Thoracic aorta (tissue), 2 donors: ENCODE results near the gene ZBTB39. TPM values are rescaled to one million over a fixed set of nuclear protein-coding genes. Genes with fewer than 3 reads are reported as not detected.
"Not testable (repeated sequence)": the region's sequence is repeated elsewhere in the genome, so short reads cannot be mapped to it uniquely, and the experiment has no call there.

Experiments
- ATAC-seq: fragments of 150-250 bp; one replicate; pipeline ENCODE4 v1.8.0; 2017; ENCODE audit warnings: low read depth; ENCODE audit not compliant: insufficient number of reproducible peaks, low FRiP score
- DNase-seq: peaks from one replicate; pipeline ENCODE4 v3.0.0-alpha.2; 2020; ENCODE audit warnings: low spot score
- H3K27ac ChIP-seq, 2 donors: fragments of 200-600 bp; sonication (generic); 1 replicate in 1 of 2; 2 replicates in 1 of 2; pipeline ENCODE4 v1.5.1; 2016; ENCODE audit warnings: mild to moderate bottlenecking in 2 of 2, moderate library complexity in 2 of 2
- H3K27me3 ChIP-seq: fragments of 200-600 bp; sonication (generic); replicated peaks from 2 replicates; pipeline ENCODE4 v1.6.0; 2016; ENCODE audit warnings: mild to moderate bottlenecking; ENCODE audit not compliant: insufficient read depth
- H3K36me3 ChIP-seq: fragments of 200-600 bp; sonication (generic); one replicate; pipeline ENCODE4 v1.5.1; 2016
- H3K4me1 ChIP-seq, 2 donors: fragments of 200-600 bp; sonication (generic); 1 replicate in 1 of 2; 2 replicates in 1 of 2; pipeline versions ENCODE4 v1.5.1 to v1.6.0; 2016; ENCODE audit warnings: low read depth in 2 of 2, mild to moderate bottlenecking in 1 of 2; ENCODE audit not compliant: control insufficient read depth in 1 of 2
- H3K4me3 ChIP-seq: fragments of 200-600 bp; sonication (generic); 2 replicates; pipeline ENCODE4 v1.5.1; 2016; ENCODE audit warnings: mild to moderate bottlenecking
- H3K9me3 ChIP-seq: fragments of 200-600 bp; sonication (generic); 2 replicates; pipeline ENCODE4 v1.5.1; 2016
- total RNA-seq, 2 donors: library from RNA; depleted of rRNA; stranded (reverse); fragments of >200 nt; gene quantifications; one replicate each; pipeline versions ENCODE4 v1.1.0 to v1.2.3, GENCODE V29; 2016
- TF ChIP-seq, protein P1 (sequence below): fragments of 200-600 bp; sonication (generic); IDR thresholded peaks from one replicate; pipeline ENCODE4 v1.5.1; 2019; ENCODE audit warnings: antibody characterized with exemption

ZBTB39 gene
- total RNA-seq, 2 donors from 2014 or later = 3.1 to 8.3 TPM

DNA sequence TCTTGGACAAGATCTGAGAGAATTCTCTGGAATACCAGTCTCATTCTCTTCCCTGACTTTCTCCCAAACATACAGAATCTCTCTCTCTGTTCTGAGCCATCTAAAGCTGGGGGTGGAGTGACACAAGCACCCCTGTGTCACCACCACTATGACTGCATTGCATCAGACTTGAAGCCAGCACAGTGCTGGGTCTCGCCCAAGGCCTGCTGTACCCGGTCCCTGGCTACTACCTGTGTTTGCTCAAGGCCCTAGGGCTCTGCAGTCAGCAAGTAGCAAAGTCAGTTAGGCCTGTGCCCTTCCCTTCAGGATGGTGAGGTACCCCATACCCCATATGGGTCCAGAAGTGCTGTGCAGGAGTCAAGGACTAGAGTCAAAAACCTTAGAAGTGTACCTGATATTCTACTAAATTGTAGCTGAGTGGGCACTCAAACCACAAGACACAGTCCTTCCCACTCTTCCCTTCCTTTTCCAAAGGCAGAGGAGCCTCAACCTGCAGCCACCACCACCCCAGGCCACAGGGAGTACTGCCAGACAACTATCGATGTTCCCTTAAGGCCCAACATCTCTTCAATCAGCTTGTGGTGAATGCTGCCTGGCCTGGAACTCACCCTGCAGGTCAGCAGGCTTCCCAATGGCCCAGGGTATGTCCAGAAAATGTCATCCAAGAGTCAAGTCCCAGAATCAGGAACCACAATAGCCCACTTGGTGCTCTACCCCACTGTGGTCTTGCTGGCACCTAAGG lies 27.8 kb downstream of the ZBTB39 start:
- ATAC-seq (no peak), DNase-seq (no peak)
- Histone ChIP-seq H3K9me3 (no peaks in the 10 kb centered on the region), H3K27ac (no peak overlapping the region), H3K27me3 (no peaks in the 10 kb centered on the region), H3K36me3 (no peaks in the 10 kb centered on the region), H3K4me3 (no peak overlapping the region), H3K4me1 (no peaks in the 10 kb centered on the region)
- TF ChIP-seq, protein P1, sequence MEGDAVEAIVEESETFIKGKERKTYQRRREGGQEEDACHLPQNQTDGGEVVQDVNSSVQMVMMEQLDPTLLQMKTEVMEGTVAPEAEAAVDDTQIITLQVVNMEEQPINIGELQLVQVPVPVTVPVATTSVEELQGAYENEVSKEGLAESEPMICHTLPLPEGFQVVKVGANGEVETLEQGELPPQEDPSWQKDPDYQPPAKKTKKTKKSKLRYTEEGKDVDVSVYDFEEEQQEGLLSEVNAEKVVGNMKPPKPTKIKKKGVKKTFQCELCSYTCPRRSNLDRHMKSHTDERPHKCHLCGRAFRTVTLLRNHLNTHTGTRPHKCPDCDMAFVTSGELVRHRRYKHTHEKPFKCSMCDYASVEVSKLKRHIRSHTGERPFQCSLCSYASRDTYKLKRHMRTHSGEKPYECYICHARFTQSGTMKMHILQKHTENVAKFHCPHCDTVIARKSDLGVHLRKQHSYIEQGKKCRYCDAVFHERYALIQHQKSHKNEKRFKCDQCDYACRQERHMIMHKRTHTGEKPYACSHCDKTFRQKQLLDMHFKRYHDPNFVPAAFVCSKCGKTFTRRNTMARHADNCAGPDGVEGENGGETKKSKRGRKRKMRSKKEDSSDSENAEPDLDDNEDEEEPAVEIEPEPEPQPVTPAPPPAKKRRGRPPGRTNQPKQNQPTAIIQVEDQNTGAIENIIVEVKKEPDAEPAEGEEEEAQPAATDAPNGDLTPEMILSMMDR = no peak

DNA sequence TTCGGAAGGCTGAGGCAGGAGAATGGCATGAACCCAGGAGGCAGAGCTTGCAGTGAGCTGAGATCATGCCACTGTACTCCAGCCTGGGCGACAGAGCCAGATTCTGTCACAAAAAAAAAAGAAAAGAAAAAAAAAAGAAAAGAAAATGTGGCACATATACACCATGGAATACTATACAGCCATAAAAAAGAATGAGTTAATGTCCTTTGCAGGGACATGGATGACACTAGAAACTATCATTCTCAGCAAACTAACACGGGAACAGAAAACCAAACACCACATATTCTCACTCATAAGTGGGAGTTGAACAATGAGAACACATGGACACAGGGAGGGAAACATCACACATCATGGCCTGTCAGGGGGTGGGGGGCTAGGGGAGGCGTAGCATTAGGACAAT lies 29.0 kb downstream of the ZBTB39 start:
- not testable (repeated sequence) for H3K27me3 ChIP-seq, DNase-seq, H3K36me3 ChIP-seq, H3K27ac ChIP-seq, H3K4me3 ChIP-seq, H3K4me1 ChIP-seq, ATAC-seq, H3K9me3 ChIP-seq

GRCh38 chr12:56974224-56974623 lies 32.1 kb downstream of the ZBTB39 start:
- not testable (repeated sequence) for H3K4me1 ChIP-seq, H3K27me3 ChIP-seq, H3K9me3 ChIP-seq, H3K4me3 ChIP-seq, H3K27ac ChIP-seq, ATAC-seq, H3K36me3 ChIP-seq, DNase-seq

DNA sequence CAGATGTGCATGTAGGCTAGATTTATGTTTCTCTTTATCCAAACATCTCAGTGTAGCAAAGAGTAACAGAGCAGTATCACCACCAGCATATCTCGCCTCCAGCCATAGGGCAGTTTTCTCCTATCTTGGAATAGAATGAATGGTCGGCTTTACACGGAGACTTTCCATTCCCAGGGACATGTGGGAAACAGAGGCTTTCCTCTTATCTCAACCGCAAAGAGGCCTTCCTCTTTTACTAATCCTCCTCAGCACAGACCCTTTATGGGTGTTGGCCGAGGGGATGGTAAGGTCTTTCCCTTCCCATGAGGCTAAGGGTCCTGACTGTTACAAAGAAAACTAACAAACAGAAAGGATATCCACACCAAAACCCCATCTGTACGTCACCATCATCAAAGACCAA lies 37.4 kb downstream of the ZBTB39 start:
- H3K27me3 ChIP-seq, H3K4me1 ChIP-seq, DNase-seq, ATAC-seq, H3K36me3 ChIP-seq, H3K9me3 ChIP-seq, H3K27ac ChIP-seq, H3K4me3 ChIP-seq: not testable (repeated sequence)

- not testable (repeated sequence) for H3K9me3 ChIP-seq, H3K4me1 ChIP-seq, DNase-seq, H3K27ac ChIP-seq, H3K36me3 ChIP-seq, H3K27me3 ChIP-seq, ATAC-seq, H3K4me3 ChIP-seq
These were observed 40.2 kb downstream of the ZBTB39 start for GRCh38 chr12:56965997-56966642.

DNA sequence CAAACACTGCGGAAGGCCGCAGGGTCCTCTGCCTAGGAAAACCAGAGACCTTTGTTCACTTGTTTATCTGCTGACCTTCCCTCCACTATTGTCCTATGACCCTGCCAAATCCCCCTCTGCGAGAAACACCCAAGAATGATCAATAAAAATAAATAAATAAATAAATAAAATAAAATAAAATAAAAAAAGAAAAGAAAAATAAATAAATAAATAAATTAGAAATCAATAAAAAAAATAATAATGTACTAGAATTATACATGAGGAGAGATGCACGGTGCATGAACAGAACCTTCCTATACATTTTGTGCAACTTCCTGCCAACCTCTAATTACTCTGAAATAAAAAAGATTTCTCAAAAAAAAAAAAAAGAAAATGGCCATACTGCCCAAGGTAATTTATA lies 41.2 kb downstream of the ZBTB39 start:
- H3K36me3 ChIP-seq, DNase-seq, H3K4me1 ChIP-seq, ATAC-seq, H3K27me3 ChIP-seq, H3K9me3 ChIP-seq, H3K4me3 ChIP-seq, H3K27ac ChIP-seq: not testable (repeated sequence)

DNA sequence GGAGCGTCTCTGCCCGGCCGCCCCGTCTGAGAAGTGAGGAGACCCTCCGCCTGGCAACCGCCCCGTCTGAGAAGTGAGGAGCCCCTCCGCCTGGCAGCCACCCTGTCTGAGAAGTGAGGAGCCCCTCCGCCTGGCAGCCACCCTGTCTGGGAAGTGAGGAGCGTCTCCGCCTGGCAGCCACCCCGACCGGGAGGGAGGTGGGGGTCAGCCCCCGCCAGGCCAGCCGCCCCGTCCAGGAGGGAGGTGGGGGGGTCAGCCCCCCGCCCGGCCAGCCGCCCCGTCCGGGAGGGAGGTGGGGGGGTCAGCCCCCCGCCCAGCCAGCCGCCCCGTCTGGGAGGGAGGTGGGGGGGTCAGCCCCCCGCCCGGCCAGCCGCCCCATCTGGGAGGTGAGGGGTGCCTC lies 42.8 kb downstream of the ZBTB39 start:
- H3K4me3 ChIP-seq, H3K36me3 ChIP-seq, H3K4me1 ChIP-seq, H3K9me3 ChIP-seq, H3K27ac ChIP-seq, DNase-seq, H3K27me3 ChIP-seq, ATAC-seq: not testable (repeated sequence)

GRCh38 chr12:56962247-56962646 lies 44.1 kb downstream of the ZBTB39 start:
- not testable (repeated sequence) for DNase-seq, H3K27me3 ChIP-seq, H3K4me1 ChIP-seq, ATAC-seq, H3K36me3 ChIP-seq, H3K27ac ChIP-seq, H3K9me3 ChIP-seq, H3K4me3 ChIP-seq
